GM12874 (cell line): ENCODE results near the gene PTGES3.

Experiments
- CTCF ChIP-seq: IDR thresholded peaks from 2 replicates; pipeline ENCODE4 v1.5.1; 2011; ENCODE audit warnings: low read depth, mild to moderate bottlenecking, control low read depth, low read length, moderate library complexity; ENCODE audit not compliant: insufficient read depth

Gene PTGES3

GRCh38 chr12:56661560-56661959, 26.5 kb downstream of the PTGES3 start:
- no peak for TF ChIP-seq CTCF

GRCh38 chr12:56658921-56659320, 29.2 kb downstream of the PTGES3 start:
- TF ChIP-seq CTCF: no peak

GRCh38 chr12:56657416-56658379, 30.4 kb downstream of the PTGES3 start:
- no peak for TF ChIP-seq CTCF

GRCh38 chr12:56645717-56646446, 42.2 kb downstream of the PTGES3 start, which contains the start of gene ATP5F1B:
TSS of gene ATP5F1B (minus strand) at chr12:56645984. CDS start at chr12:56645963, 21 bp downstream.
- TF ChIP-seq CTCF: no peak

GRCh38 chr12:56645201-56645716, 42.8 kb downstream of the PTGES3 start:
- no peak for TF ChIP-seq CTCF

GRCh38 chr12:56644654-56645053, 43.4 kb downstream of the PTGES3 start:
- no peak for TF ChIP-seq CTCF

GRCh38 chr12:56641219-56641618, 46.9 kb downstream of the PTGES3 start:
- no peak for TF ChIP-seq CTCF
